Ishikawa (cell line): ENCODE data around the gene LEKR1.

Source experiments
- CEBPB ChIP-seq: IDR thresholded peaks from 2 replicates; pipeline ENCODE4 v1.6.1; 2012
- EGR1 ChIP-seq: IDR thresholded peaks from 2 replicates; pipeline ENCODE4 v1.6.1; 2012
- EP300 ChIP-seq: IDR thresholded peaks from 2 replicates; pipeline ENCODE4 v1.6.1; 2012; ENCODE audit warnings: borderline replicate concordance
- FOXM1 ChIP-seq: IDR thresholded peaks from 2 replicates; pipeline ENCODE4 v1.6.1; 2012; ENCODE audit warnings: low read depth, borderline replicate concordance
- MAX ChIP-seq: IDR thresholded peaks from 2 replicates; pipeline ENCODE4 v1.6.1; 2012
- TAF1 ChIP-seq: IDR thresholded peaks from 2 replicates; pipeline ENCODE4 v1.6.1; 2012; ENCODE audit warnings: low read depth, mild to moderate bottlenecking
- TCF12 ChIP-seq: IDR thresholded peaks from 2 replicates; pipeline ENCODE4 v1.6.1; 2012; ENCODE audit warnings: low read depth
- YY1 ChIP-seq: IDR thresholded peaks from 2 replicates; pipeline ENCODE4 v1.6.1; 2012; ENCODE audit warnings: low read depth
- TF ChIP-seq, protein P1 (sequence below): IDR thresholded peaks from 2 replicates; pipeline ENCODE4 v1.6.1; 2012; ENCODE audit warnings: low read depth, mild to moderate bottlenecking

GRCh38 chr3:157093096-157093495 lies 266.9 kb downstream of the LEKR1 start:
- TF ChIP-seq EGR1 (no peak), EP300 (no peak), CEBPB (no peak), TAF1 (no peak), FOXM1 (no peak), YY1 (no peak), MAX (no peak), TCF12 (no peak)
- TF ChIP-seq, protein P1, sequence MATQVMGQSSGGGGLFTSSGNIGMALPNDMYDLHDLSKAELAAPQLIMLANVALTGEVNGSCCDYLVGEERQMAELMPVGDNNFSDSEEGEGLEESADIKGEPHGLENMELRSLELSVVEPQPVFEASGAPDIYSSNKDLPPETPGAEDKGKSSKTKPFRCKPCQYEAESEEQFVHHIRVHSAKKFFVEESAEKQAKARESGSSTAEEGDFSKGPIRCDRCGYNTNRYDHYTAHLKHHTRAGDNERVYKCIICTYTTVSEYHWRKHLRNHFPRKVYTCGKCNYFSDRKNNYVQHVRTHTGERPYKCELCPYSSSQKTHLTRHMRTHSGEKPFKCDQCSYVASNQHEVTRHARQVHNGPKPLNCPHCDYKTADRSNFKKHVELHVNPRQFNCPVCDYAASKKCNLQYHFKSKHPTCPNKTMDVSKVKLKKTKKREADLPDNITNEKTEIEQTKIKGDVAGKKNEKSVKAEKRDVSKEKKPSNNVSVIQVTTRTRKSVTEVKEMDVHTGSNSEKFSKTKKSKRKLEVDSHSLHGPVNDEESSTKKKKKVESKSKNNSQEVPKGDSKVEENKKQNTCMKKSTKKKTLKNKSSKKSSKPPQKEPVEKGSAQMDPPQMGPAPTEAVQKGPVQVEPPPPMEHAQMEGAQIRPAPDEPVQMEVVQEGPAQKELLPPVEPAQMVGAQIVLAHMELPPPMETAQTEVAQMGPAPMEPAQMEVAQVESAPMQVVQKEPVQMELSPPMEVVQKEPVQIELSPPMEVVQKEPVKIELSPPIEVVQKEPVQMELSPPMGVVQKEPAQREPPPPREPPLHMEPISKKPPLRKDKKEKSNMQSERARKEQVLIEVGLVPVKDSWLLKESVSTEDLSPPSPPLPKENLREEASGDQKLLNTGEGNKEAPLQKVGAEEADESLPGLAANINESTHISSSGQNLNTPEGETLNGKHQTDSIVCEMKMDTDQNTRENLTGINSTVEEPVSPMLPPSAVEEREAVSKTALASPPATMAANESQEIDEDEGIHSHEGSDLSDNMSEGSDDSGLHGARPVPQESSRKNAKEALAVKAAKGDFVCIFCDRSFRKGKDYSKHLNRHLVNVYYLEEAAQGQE = no peak
